ENCODE measurements around the gene TSPO. TPM values are rescaled to one million over a fixed set of nuclear protein-coding genes. Genes with fewer than 3 reads are reported as not detected.
A peak's percentile ranks its signal among the peaks of the same experiment; 100 is the strongest.

Gene TSPO
- total and polyA plus RNA-seq, 2 of the 13 experiments (the other 11 are each of a cell fraction or from before 2014, with no cell fraction given) = 0.46 to 1.4 TPM

DNA sequence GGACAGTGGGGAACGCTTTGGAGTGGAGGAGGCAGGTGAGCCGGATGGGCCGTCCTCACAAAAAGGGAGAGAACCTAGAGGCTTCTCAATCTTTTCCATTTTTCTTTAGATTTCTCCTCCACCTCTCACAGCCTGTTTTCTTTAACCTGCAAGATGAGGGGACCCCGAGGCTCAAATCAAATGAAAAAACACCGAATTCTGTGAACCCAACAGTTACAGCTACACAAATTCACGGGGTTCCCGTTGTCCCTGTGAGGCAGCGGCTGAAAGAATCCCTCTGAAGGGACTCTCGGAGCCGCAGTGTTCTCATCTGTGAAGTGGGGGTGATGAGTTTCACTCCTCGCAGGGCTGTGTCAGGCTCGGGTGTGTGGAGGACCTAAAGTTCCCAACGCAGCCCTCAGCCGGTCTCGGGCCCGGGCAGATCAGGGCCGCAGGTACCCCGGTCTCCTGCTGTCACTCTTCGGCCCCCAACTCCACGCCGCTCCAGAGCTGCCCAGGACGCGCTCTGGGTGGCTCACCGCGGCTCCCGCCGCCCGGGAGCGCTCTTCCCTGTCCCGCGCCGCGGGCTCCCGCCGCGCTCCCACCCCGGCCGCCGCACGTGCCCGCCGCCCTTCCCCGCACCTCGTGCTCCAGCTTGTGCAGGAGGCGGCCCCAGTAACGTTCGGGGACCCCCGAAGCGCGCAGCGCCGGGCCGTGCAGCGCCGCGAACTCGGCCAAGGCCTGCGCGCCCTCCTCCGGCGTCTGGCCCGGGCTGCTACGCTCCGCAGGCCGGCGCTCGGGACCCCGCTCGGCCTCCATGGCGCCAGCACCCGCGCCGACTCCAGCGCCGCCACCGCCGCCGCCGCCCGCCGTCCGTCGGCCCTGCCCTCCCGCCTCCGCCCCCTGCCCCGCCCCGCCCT is 35.2 kb downstream of the TSPO start, which contains the start of gene TTLL12 (continued):
- TF ChIP-seq ZHX2 (IDR thresholded peaks at IDR 0.05; ENCODE audit: low read depth) = no peak
- TF ChIP-seq ZHX2 (CRISPR knock-in tag; IDR thresholded peaks at IDR 0.05; ENCODE audit: borderline replicate concordance) = 0 out of 2 replicates have a peak, but pooled peaks have one; percentile 31
- no peak for TF ChIP-seq ZNF430 (CRISPR knock-in tag; IDR thresholded peaks at IDR 0.05)
- no peak for TF ChIP-seq NFE2L1 (CRISPR knock-in tag; IDR thresholded peaks at IDR 0.05; ENCODE audit: borderline replicate concordance)
- TF ChIP-seq NONO (IDR thresholded peaks at IDR 0.05) = no peak
- TF ChIP-seq NONO (CRISPR knock-in tag; conservative IDR thresholded peaks at IDR 0.05) = no peak
- peak; percentile 78 for TF ChIP-seq YY1 (IDR thresholded peaks at IDR 0.05; ENCODE audit: insufficient read depth, insufficient replicate concordance, low read depth, low read length)
- TF ChIP-seq REL (CRISPR knock-in tag; conservative IDR thresholded peaks at IDR 0.05) = no peak
- TF ChIP-seq ZNF709 (CRISPR knock-in tag; IDR thresholded peaks at IDR 0.05) = 0 out of 2 replicates have a peak, but pooled peaks have one; percentile 29
- TF ChIP-seq ZSCAN22 (CRISPR knock-in tag; IDR thresholded peaks at IDR 0.05) = no peak
- no peak for TF ChIP-seq SIN3B (IDR thresholded peaks at IDR 0.05; ENCODE audit: low read length)
- TF ChIP-seq NFIC (IDR thresholded peaks at IDR 0.05; ENCODE audit: low read length) = no peak
- TF ChIP-seq ZNF317 (CRISPR knock-in tag; IDR thresholded peaks at IDR 0.05) = no peak
- TF ChIP-seq ZNF639 (CRISPR knock-in tag; conservative IDR thresholded peaks at IDR 0.05) = no peak
- TF ChIP-seq IKZF1 (IDR thresholded peaks at IDR 0.05) = no peak
- TF ChIP-seq, protein P1, sequence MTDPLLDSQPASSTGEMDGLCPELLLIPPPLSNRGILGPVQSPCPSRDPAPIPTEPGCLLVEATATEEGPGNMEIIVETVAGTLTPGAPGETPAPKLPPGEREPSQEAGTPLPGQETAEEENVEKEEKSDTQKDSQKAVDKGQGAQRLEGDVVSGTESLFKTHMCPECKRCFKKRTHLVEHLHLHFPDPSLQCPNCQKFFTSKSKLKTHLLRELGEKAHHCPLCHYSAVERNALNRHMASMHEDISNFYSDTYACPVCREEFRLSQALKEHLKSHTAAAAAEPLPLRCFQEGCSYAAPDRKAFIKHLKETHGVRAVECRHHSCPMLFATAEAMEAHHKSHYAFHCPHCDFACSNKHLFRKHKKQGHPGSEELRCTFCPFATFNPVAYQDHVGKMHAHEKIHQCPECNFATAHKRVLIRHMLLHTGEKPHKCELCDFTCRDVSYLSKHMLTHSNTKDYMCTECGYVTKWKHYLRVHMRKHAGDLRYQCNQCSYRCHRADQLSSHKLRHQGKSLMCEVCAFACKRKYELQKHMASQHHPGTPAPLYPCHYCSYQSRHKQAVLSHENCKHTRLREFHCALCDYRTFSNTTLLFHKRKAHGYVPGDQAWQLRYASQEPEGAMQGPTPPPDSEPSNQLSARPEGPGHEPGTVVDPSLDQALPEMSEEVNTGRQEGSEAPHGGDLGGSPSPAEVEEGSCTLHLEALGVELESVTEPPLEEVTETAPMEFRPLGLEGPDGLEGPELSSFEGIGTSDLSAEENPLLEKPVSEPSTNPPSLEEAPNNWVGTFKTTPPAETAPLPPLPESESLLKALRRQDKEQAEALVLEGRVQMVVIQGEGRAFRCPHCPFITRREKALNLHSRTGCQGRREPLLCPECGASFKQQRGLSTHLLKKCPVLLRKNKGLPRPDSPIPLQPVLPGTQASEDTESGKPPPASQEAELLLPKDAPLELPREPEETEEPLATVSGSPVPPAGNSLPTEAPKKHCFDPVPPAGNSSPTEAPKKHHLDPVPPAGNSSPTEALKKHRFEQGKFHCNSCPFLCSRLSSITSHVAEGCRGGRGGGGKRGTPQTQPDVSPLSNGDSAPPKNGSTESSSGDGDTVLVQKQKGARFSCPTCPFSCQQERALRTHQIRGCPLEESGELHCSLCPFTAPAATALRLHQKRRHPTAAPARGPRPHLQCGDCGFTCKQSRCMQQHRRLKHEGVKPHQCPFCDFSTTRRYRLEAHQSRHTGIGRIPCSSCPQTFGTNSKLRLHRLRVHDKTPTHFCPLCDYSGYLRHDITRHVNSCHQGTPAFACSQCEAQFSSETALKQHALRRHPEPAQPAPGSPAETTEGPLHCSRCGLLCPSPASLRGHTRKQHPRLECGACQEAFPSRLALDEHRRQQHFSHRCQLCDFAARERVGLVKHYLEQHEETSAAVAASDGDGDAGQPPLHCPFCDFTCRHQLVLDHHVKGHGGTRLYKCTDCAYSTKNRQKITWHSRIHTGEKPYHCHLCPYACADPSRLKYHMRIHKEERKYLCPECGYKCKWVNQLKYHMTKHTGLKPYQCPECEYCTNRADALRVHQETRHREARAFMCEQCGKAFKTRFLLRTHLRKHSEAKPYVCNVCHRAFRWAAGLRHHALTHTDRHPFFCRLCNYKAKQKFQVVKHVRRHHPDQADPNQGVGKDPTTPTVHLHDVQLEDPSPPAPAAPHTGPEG (CRISPR knock-in tag; IDR thresholded peaks at IDR 0.05) = no peak
- TF ChIP-seq ZNF446 (CRISPR knock-in tag; IDR thresholded peaks at IDR 0.05) = peak; percentile 80; the same call in 1 of the 2 replicates

Data from HepG2 (cell line).